Activated CD4-positive, alpha-beta T cell treated with anti-CD3 and anti-CD28 coated beads, Interleukin-2, amount 50 U/mL, for 1 hour (primary cell): ENCODE measurements around the gene SLC5A9.
"Not testable (repeated sequence)": the region's sequence is repeated elsewhere in the genome, so short reads cannot be mapped to it uniquely, and the experiment has no call there.

Experiments used
- DNase-seq: peaks from one replicate; pipeline ENCODE4 v3.0.0-alpha.2; 2020

Gene SLC5A9

DNA sequence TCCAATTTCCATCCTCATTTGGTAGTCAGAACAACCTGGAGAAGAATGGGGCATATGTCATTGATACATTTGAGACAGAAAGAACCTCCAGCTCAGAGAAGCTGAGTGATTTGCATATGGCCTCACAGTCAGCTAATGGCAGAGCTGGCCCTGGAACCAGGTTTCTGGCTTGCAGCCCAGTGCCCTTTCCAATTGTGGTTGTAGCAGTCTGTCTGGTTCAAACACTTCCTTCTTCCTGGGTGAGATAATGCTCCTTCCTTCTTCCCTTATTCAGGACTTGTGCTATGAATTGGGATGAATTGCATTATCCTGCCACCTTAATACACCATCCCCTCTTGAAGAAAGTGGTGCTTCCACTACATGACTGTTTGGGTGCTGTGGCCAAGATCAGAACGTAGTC, 24.2 kb downstream of the SLC5A9 start:
- no peak for DNase-seq

DNA sequence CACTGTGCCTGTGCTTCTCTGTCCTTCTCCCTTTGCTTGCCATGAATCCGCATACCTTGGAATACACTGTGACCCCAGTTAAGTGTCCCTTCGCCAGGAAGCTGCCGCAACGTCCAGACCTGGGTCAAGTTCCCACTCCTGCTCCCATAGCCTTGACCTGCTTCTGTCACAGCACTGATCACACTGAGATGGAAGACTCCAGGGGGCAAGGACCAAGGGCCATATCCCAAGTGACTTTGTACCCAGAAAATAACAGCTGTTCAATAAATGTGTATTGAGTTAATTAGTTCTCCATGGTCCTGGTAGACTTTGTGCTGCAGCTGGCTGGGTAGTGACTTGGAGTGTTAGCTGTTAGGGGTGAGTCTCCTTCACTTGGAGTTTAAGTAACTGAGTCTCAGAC, 25.8 kb downstream of the SLC5A9 start:
- no peak for DNase-seq

GRCh38 chr1:48249868-48250267, 27.4 kb downstream of the SLC5A9 start:
- no peak for DNase-seq

- no peak for DNase-seq
These were observed 28.1 kb downstream of the SLC5A9 start for GRCh38 chr1:48250572-48250971.

- DNase-seq, result no peak
These were observed 28.8 kb downstream of the SLC5A9 start for GRCh38 chr1:48251323-48251722.

GRCh38 chr1:48251821-48252220, 29.3 kb downstream of the SLC5A9 start:
- DNase-seq, result no peak

- DNase-seq, result no peak
These were observed 31.7 kb downstream of the SLC5A9 start for GRCh38 chr1:48254254-48254653.

- no peak for DNase-seq
These were observed 35.6 kb downstream of the SLC5A9 start for GRCh38 chr1:48258106-48258505.

GRCh38 chr1:48261881-48262400, 39.4 kb downstream of the SLC5A9 start:
- no peak for DNase-seq

GRCh38 chr1:48263041-48263440, 40.5 kb downstream of the SLC5A9 start:
- DNase-seq, result no peak

DNA sequence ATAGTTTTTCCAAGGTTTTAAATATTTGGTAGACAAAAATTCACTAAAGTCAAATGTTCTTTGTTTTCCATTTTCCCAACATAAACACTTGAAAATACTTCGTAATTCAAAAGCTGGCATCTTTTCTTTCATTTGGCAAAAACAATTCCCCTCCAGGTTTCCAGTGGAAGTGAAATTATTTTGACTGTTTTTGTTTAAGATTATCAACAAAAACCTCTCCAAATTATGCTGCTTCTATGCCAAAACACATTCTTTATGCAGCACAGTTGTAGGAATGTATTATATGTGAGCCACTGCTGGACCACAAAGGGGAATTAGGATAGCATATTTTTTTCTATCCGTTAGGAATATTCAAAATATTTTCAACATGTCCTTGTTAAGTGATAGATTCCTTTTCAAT, 44.1 kb downstream of the SLC5A9 start:
- DNase-seq, result no peak

GRCh38 chr1:48277437-48277836, 54.9 kb downstream of the SLC5A9 start:
- not testable (repeated sequence) for DNase-seq

DNA sequence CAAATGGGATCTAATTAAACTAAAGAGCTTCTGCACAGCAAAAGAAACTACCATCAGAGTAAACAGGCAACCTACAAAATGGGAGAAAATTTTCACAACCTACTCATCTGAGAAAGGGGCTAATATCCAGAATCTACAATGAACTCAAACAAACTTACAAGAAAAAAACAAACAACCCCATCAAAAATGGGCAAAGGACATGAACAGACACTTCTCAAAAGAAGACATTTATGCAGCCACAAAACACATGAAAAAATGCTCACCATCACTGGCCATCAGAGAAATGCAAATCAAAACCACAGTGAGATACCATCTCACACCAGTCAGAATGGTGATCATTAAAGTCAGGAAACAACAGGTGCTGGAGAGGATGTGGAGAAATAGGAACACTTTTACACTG, 59.8 kb downstream of the SLC5A9 start:
- DNase-seq, result not testable (repeated sequence)

DNA sequence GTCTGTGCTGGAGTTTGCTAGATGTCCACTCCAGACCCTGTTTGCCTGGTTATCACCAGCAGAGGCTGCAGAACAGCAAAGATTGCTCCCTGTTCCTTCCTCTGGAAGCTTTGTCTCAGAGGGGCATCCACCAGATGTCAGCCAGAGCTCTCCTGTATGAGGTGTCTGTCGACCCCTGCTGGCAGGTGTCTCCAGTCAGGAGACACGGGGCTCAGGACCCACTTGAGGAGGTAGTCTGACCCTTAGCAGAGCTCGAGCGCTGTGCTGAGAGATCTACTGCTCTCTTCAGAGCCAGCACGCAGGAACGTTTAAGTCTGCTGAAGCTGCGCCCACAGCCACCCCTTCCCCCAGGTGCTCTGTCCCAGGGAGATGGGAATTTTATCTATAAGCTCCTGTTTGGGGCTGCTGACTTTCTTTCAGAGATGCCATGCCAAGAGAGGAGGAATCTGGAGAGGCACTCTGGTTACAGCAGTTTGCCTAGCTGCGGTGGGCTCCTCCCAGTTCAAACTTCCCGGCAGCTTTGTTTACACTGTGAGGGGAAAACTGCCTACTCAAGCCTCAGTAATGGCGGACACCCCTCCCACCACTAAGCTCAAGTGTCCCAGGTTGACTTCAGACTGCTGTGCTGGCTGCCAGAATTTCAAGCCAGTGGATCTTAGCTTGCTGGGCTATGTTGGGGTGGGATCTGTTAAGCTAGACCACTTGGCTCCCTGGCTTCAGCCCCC, 62.3 kb downstream of the SLC5A9 start:
- DNase-seq, result not testable (repeated sequence)

DNA sequence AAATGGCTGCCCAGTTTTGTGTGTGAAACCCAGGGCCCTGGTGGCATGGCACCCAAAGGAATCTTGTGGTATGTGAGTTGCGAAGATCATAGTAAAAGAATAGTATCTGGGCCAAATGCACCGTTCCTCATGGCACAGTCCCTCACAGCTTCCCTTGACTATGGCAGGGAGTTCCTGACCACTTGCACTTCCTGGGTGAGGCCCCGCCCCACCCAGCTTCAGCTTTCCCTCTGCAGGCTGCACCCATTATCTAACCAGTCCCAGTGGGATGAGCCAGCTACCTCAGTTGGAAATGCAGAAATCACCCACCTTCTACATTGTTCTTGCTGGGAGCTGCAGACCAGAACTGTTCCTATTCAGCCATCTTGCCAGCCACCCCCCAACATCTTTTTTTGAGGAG, 63.0 kb downstream of the SLC5A9 start:
- no peak for DNase-seq

- DNase-seq, result no peak
These were observed 68.9 kb downstream of the SLC5A9 start for GRCh38 chr1:48291421-48291820.

DNA sequence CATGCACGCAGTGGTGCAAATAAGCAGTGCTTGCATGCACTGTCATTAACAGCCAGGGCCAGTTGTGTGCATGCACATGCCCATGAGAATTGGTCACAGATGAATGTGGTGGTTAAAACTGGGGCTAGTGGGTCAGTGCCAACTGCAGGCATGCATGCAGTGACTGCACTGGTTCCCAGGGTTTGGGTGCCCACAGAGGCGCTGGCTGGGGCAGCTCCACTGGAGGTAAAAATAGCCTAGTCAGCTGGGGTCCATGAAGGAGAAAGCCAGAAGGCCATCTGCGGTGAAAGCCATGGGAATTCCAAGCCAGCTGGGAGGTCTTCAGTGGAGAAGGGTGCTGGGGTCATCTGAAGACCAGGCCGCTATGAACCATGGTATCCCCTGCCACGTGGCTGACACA, 70.2 kb downstream of the SLC5A9 start:
- DNase-seq, result no peak

- DNase-seq, result not testable (repeated sequence)
These were observed 71.6 kb downstream of the SLC5A9 start for GRCh38 chr1:48294094-48294493.

DNA sequence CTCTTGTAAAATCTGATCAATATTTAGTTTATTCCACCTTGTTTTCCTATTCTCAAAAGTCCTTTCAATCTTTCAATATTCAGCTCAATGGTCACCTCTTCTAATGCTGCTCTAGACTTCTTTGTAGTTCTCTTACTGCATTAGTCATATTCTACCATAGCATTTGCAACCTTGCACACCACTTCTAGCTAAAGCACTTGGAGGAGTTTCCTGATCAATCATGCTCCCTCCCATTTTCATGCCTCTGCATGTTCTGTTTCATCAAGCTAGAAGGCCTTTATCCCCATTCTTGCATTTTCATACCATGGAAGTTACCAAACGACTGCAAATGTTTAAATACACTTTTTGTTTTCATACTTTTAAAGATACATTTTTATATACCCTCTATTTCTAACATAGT, 72.1 kb downstream of the SLC5A9 start:
- DNase-seq, result no peak
